ENCODE data around the gene TRIM28.

Gene TRIM28

DNA sequence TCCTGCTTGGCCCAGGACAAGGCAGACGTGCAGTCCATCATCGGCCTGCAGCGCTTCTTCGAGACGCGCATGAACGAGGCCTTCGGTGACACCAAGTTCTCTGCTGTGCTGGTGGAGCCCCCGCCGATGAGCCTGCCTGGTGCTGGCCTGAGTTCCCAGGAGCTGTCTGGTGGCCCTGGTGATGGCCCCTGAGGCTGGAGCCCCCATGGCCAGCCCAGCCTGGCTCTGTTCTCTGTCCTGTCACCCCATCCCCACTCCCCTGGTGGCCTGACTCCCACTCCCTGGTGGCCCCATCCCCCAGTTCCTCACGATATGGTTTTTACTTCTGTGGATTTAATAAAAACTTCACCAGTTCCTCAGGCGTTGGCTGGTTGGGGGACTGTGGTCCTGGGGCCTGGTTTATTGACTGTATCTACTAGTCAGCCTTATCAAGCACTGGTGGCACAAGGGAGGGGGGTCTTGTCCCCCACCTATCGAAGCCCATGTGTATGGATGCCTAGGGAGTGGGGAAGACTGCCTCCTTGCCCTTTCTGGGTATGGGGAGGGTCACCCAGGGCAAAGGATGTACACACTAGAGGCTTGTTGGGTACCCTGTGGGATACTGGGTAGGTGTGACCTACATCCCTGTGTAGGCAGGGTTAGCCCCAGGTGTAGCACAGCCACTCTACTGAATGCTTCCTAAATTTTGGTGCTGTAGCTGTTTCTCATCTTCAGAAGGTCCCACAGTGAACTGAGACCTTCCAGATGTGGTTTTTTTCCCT, 6.7 kb downstream of the TRIM28 start:
- Mint-ChIP-seq H3K4me3 (no peak overlapping the region), H3K36me3 (peaks cover 64 to 76% of the 10 kb centered on the region in 2 donors)
- no peak for ATAC-seq (replicated peaks)

DNA sequence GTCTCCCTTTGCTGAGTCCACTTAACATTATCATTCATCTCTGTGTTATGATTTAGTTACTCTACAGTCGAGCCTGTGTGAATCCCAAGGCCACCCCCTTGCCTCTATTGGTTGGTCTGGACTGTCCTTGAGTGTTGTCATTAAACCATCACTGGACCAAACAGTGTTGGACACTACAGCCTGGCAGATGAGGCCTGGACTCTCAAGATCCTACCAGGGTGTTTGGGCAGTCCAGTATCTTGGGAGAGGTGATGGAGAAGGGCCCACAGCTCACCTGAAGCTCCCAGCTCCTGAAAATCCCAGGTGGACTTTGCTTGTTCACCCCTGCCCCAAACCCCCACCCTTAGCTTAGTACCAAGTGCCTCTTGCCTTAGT, 7.2 kb downstream of the TRIM28 start:
- ATAC-seq (replicated peaks) (no peak), DNase-seq (no peak)
- no peaks in the 10 kb centered on the region for H3K27me3 Mint-ChIP-seq
- H3K4me3 Mint-ChIP-seq = no peak overlapping the region
- peak overlapping the region; percentile 90 for H3K27ac Mint-ChIP-seq
- no peaks in the 10 kb centered on the region for H3K9me3 Mint-ChIP-seq
- peaks cover 48 to 70% of the 10 kb centered on the region in 2 donors for H3K4me1 Mint-ChIP-seq
- H3K36me3 Mint-ChIP-seq = peaks cover 63 to 74% of the 10 kb centered on the region in 2 donors

More for the DNA sequence above, 6.7 kb downstream of the TRIM28 start:
- Mint-ChIP-seq H3K4me1 (peaks cover 52 to 70% of the 10 kb centered on the region in 2 donors), H3K9me3 (no peaks in the 10 kb centered on the region), H3K27me3 (no peaks in the 10 kb centered on the region), H3K27ac (peak overlapping the region; percentile 90)
- no peak for DNase-seq

DNA sequence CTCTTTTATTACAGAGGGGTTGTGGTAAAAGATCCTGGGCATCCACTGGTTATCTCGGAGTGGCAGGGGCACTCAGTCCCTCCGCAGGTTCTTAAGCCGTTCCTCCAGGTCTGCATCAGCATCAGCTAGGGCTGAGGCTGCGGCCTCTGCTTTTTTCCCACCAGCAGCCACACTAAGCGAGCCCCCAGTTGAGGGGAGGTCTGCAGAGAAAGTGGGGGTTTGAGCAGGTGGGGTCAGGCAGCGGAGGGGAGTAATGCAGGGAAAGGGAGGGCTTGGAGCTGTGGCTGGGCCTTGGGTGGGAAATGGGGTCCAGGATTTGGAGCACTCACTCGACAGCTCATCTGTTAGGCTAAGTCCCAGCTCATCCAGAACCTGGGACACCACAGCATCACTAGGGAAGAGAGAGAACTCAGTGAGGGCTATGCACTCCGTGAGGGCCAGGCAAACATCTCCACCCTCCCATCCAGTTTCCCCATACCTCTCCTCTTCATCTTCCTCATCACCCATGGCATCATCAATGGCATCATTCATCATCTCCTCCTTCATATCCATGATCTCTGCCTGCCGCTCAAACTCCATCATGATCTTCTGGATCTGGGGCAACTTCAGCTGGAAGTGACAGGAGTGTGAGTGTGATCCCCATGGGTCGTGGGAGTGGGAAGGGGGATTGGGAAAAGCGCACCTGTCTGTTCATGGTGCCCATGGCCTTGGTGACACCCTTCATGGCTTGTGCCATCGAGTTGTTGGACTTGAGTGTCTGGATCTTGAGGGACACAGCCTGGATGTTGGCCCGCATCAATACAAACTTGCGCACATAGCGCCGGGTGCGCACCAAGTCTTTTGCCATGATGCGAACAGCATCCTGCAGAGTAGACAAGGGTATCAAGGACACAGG, 8.0 kb downstream of the TRIM28 start:
- H3K9me3 Mint-ChIP-seq = no peaks in the 10 kb centered on the region
- H3K4me1 Mint-ChIP-seq = peaks cover 48 to 70% of the 10 kb centered on the region in 2 donors
- no peak overlapping the region for H3K4me3 Mint-ChIP-seq
- peak overlapping the region; percentile 37 for H3K27ac Mint-ChIP-seq
- peaks cover 62 to 74% of the 10 kb centered on the region in 2 donors for H3K36me3 Mint-ChIP-seq
- no peak for DNase-seq
- H3K27me3 Mint-ChIP-seq = no peaks in the 10 kb centered on the region
- no peak for ATAC-seq (replicated peaks)

DNA sequence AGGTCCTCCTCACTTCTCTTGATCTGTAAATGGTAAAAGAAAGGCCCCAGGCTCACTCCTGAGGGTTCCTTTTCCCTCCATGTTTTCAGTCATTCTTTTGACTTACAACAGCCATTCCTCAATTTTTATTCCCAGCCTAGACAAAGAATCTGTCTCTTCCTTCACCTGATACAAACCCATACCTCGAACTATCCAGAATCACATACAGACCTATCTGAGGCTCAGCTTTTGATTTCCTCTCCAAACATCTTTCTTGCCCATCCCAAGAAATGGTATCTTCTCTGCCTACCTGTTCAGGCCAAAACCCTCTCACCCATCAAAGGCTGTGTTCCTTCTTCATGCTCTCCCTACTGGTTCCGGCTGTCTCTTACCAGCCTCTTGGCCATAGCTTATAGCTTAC, 8.8 kb downstream of the TRIM28 start:
- no peak overlapping the region for H3K4me3 Mint-ChIP-seq
- no peak for ATAC-seq (replicated peaks)
- H3K4me1 Mint-ChIP-seq = peaks cover 52 to 74% of the 10 kb centered on the region in 2 donors

DNA sequence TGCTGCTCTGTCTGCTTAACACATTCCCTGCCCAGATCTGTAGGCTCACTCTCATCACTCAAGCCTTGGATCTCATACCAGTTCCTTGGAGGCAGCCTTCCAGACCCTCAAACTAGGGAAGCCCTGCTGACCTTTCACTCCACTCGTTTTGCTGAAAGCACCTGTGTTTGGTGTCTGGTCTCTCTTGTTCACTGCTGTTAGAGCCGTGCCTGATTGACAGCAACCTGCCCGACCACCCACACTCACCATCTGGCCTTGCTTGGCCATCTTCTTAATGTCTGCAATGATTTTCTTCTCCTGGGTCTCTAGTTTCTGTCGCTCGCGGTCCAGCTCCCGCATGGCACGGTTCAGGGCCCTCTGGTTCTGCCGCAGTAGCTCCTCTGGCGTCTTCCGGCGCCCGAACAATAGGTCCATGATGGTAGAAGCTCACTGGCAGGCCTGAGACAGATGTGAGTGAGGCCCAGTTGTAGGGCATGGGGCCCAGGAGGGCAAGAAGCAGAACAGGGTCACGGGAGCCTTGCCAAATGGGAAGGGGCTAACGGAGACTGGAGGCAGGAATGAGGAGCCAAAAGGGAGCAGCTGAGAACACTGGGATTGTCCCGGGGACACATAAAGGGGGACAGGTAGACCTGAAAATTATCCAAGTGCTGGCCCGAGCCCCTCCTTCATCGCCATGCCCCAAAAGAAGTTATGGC, 10.1 kb downstream of the TRIM28 start:
- DNase-seq (no peak), ATAC-seq (replicated peaks) (no peak)
- Mint-ChIP-seq H3K9me3 (no peaks in the 10 kb centered on the region), H3K4me1 (peaks cover 50 to 74% of the 10 kb centered on the region in 2 donors), H3K27ac (peak overlapping the region; percentile 98), H3K36me3 (peaks cover 60 to 78% of the 10 kb centered on the region in 2 donors), H3K27me3 (no peaks in the 10 kb centered on the region), H3K4me3 (peak overlapping the region; percentile 96 to 97)

More for the DNA sequence above, 8.8 kb downstream of the TRIM28 start:
- no peaks in the 10 kb centered on the region for H3K9me3 Mint-ChIP-seq
- peaks cover 62 to 76% of the 10 kb centered on the region in 2 donors for H3K36me3 Mint-ChIP-seq
- no peak for DNase-seq
- peak overlapping the region; percentile 82 for H3K27ac Mint-ChIP-seq
- H3K27me3 Mint-ChIP-seq = no peaks in the 10 kb centered on the region

DNA sequence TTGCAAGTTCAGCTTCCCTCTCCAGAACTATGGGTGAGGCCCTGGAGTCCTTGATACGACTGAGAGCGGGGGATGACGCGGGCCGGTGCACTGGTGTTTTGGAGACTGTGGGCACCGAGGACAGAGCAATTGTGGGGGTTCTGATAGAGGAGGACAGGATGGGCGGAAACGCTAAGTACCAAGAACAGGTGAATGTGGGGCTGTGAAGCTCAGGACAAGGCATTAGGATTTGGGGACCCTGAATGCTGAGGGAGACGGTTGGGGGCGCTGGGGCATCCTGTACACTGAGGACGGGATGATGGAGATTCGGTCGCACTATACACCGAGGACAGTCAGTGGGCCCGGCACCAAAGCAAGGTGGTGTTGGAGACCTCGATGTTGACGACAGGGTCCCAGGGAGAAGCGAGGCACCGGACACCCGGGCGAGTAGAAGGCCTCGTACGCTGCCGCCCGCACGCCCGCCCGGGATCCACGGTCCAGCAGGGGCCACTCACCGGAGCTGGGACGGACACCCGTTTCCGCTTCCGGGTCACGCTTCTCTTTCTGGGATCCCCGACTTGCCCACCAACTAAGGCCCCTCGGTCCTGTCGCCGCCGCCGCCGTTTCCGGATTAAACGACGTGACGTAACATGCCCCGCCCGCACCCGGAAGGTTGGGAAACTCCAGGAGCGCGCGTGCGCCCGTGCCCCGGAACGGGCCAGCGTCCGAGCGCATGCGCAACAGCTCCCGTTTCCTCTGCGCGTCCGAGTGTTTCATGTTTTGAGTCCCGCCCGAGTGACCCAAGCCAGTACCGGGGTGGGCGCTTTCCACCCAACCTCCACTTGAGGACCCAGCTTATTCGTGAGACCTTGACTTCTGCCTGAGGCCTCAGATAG, 10.9 kb downstream of the TRIM28 start, which contains the start of gene CHMP2A:
Gene CHMP2A, minus strand, starts transcription at position 612 of the 875 bp plus-strand sequence. CDS start 893 bp downstream, outside the sequence.
- Mint-ChIP-seq H3K36me3 (peaks cover 62 to 79% of the 10 kb centered on the region in 2 donors), H3K9me3 (no peaks in the 10 kb centered on the region), H3K4me3 (peak within 1 kb of the TSS; percentile 96 to 97), H3K4me1 (peaks cover 51 to 82% of the 10 kb centered on the region in 2 donors), H3K27ac (peak within 1 kb of the TSS; percentile 98), H3K27me3 (no peaks in the 10 kb centered on the region)
- peak; percentile 48 to 51 for ATAC-seq (replicated peaks)
- DNase-seq = peak; percentile 98

DNA sequence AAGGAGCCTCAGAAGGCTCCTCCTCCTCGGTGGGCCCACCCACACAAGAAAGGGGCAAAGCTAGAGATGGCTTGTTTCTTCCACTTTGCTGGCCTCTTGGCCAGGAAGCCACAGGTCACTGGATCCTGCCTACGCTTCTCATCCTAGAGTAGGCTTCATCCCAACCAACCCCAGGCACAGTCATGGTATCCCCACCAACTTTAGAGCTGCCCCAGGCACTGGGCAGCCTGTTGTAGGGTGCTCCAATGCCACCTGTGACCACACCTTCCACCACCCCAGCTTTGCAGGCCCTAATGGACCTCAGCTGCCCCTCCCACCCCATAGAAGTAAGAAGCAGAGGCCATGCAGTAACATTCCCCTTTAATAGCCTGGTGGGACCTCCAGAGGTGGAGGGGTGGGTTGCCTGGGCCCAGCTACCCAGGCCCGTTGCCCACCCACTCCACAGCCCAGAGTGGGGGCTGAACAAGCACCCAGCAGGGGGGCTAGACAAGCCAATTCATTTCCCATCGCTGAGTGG, 11.6 kb downstream of the TRIM28 start:
- H3K9me3 Mint-ChIP-seq = no peaks in the 10 kb centered on the region
- peak overlapping the region; percentile 96 to 97 for H3K4me3 Mint-ChIP-seq
- no peaks in the 10 kb centered on the region for H3K27me3 Mint-ChIP-seq
- ATAC-seq (replicated peaks) = no peak
- peaks cover 61 to 77% of the 10 kb centered on the region in 2 donors for H3K36me3 Mint-ChIP-seq
- peaks cover 54 to 82% of the 10 kb centered on the region in 2 donors for H3K4me1 Mint-ChIP-seq
- DNase-seq = no peak
- peak overlapping the region; percentile 98 for H3K27ac Mint-ChIP-seq

DNA sequence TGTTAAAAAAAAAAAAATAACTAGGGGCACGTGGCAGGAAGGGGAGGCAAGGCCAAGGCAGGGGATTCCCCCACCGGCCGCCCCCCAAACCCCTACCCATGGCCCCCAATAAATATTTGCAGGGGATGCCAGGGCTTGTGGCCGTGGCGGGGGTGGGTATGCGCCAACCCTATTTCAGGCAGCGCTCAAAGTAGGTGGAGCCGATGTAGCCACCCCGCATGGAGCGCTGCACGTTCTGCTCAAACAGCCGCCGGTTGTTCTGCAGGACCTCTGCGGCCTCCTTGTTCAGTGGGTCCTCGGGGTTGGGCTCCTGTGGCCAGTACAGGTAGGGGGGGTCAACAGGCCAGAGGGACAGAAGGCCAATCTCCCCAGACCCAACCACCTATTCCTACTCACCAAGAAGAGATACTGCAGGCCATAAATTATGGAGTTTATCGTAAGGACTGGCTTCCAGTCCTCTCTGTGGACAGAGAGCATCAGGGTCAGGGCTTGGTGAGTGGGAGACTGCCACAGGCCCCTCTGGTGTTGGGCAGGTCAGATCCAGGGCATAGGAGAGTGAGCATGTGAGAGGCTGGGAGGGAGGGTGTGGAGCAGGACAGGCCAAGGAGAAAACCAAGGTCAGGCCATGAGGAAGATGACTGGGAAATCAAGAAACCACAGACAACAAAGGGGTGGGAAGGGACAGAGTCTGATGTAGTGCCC, 12.2 kb downstream of the TRIM28 start:
- Mint-ChIP-seq H3K4me1 (peaks cover 56 to 89% of the 10 kb centered on the region in 2 donors), H3K4me3 (peak overlapping the region; percentile 97 to 98), H3K9me3 (no peaks in the 10 kb centered on the region), H3K36me3 (peaks cover 56 to 76% of the 10 kb centered on the region in 2 donors), H3K27ac (peak overlapping the region; percentile 98), H3K27me3 (no peaks in the 10 kb centered on the region)
- no peak for ATAC-seq (replicated peaks)
- DNase-seq = no peak

DNA sequence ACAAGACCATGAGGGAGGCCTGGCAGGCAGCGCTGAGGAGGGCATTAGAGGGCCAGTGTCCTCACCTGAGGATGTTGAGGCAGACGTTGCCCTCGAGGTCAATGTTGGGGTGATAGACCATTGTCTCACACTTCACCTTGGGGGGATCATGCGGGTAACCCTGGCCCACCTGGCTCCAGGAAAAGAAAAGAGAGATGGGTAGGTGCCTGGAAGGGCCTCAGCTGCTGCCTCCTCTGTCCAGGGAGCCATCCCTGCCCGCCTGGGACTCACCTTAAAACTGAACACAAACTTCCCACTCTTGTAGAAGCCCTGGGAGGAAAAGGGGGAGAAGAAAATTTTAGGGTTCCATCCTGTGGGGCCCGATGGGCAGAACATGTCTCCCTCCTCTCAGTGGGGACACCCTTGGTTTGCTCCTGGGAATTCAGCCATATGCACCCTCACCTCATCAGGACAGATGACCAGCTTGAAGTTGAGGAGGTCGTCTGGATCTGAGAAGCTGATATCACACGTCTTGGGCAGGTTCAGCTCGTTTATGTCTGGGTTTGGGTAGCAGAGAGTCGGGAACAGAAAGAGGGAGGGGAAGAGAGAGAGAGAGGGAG, 12.9 kb downstream of the TRIM28 start:
- DNase-seq = no peak
- peaks cover 55 to 77% of the 10 kb centered on the region in 2 donors for H3K36me3 Mint-ChIP-seq
- H3K27ac Mint-ChIP-seq = peak overlapping the region; percentile 98
- ATAC-seq (replicated peaks) = no peak
- peaks cover 58 to 92% of the 10 kb centered on the region in 2 donors for H3K4me1 Mint-ChIP-seq
- peak overlapping the region; percentile 97 to 98 for H3K4me3 Mint-ChIP-seq
- no peaks in the 10 kb centered on the region for H3K27me3 Mint-ChIP-seq
- H3K9me3 Mint-ChIP-seq = no peaks in the 10 kb centered on the region

DNA sequence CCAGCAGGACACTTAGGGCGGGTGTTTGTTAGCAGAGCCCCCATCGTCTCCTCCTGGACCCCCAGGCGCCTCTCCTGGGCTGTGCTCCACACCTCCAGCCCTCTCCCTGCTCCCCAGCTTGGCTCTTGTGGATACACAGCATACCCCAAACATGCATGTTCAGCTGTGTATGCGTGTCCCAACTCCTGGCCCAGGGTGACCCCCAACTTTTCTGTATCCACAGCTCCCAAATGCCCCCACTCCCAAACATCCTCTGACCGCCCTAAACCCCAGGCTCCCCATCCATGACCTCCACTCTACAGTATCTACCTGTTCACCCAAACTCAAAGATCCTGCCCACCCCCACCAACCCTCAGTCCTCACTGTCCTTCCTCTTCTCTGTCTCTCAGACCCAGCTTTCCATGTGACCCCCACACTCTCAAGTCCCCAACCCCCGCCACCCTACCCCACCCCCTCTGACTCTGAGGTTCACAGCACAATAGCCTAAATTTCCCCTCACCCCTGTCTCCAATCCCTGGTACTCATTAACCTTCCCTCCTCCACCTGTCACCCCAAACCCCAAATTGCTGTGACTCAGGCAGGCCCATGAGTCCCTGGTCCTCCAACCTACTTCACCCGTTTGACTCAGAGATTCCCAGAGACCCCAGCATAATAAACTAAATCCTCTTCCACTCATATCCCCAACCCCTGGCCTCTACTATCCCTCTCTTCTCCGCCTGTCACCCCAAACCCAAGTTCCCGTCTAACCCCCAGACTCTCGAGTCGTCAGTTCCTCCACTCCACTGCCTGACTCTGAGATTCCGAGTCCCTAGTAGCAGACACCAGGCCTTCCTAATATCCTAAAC, 13.6 kb downstream of the TRIM28 start:
- H3K4me1 Mint-ChIP-seq = peaks cover 57 to 93% of the 10 kb centered on the region in 2 donors
- H3K36me3 Mint-ChIP-seq = peaks cover 52 to 74% of the 10 kb centered on the region in 2 donors
- DNase-seq = no peak
- no peaks in the 10 kb centered on the region for H3K9me3 Mint-ChIP-seq
- no peak for ATAC-seq (replicated peaks)
- H3K4me3 Mint-ChIP-seq = peak overlapping the region; percentile 97 to 98
- no peaks in the 10 kb centered on the region for H3K27me3 Mint-ChIP-seq
- peak overlapping the region; percentile 98 for H3K27ac Mint-ChIP-seq

DNA sequence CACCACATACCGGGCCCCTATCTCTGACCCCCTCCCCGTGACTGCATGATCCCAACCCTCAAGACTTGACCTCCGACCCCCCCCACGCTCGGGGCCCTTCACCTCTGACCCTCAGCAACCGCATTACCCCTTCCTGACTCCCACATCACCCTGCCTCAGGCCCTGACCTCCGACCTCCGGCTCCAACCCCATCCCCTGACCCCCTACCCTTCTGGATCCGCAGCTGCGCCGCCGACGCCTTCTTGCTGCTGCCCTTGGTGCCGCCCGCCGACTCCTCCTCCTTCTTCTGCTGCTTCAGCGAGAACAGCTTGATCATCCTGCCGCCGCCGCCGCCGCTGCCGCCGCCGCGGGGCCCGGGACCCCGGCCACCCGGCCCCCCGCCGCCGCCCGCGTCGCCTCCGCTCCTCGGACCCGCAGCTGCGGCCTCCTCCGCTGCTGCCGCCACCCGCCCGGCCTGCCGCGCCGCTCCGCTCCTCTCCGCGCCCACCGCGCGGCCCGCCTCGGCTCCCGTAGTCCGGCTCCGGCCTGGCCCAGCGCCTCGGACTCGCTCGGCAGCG, 14.3 kb downstream of the TRIM28 start, which contains the start of gene UBE2M:
Gene UBE2M, minus strand, starts transcription at position 546 of the 557 bp plus-strand sequence. Its CDS starts 230 bp downstream, at position 316.
- no peak for DNase-seq
- H3K9me3 Mint-ChIP-seq = no peaks in the 10 kb centered on the region
- peak; percentile 4 to 5 for ATAC-seq (replicated peaks)
- H3K4me3 Mint-ChIP-seq = peak within 1 kb of the TSS; percentile 97 to 98
- peaks cover 46 to 68% of the 10 kb centered on the region in 2 donors for H3K36me3 Mint-ChIP-seq
- no peaks in the 10 kb centered on the region for H3K27me3 Mint-ChIP-seq
- H3K4me1 Mint-ChIP-seq = peaks cover 56 to 93% of the 10 kb centered on the region in 2 donors
- peak within 1 kb of the TSS; percentile 100 for H3K27ac Mint-ChIP-seq
